NT2/D1 (cell line): ENCODE data around the gene GFRA4.

ENCODE experiments used
- YY1 ChIP-seq: IDR thresholded peaks from 2 replicates; pipeline ENCODE4 v1.6.1; 2011; ENCODE audit not compliant: insufficient read length, insufficient read depth
- ZNF274 ChIP-seq: IDR thresholded peaks from 2 replicates; pipeline ENCODE4 v1.6.1; 2011; ENCODE audit warnings: mild to moderate bottlenecking, low read depth, low read length

- TF ChIP-seq ZNF274 (no peak), YY1 (no peak)
Measured at GRCh38 chr20:3658019-3658715, 5.0 kb downstream of the GFRA4 start.
